SK-N-SH (cell line): ENCODE measurements around the gene HSD3B2. TPM values are rescaled to one million over a fixed set of nuclear protein-coding genes. Genes with fewer than 3 reads are reported as not detected.

Experiments used
- CTCF ChIA-PET: fragments of 300-600, 350-600 bp; formaldehyde crosslinking; extraction: SDS; loops from one replicate; lab custom pipeline; 2021; lab: Yijun Ruan, JAX
- POLR2A ChIA-PET: fragments of 350-600 bp; sonication (Branson Sonifier 250); formaldehyde crosslinking; extraction: SDS; loops from one replicate; lab custom pipeline; 2020; ENCODE audit warnings: antibody characterized with exemption, inconsistent platforms; lab: Yijun Ruan, JAX
- DNase-seq: peaks from one replicate; pipeline ENCODE4 v3.0.0; 2012
- H2AFZ ChIP-seq: fragments of 200-600 bp; sonication (generic); 2 replicates; pipeline ENCODE4 v1.8.1; 2016; ENCODE audit warnings: antibody characterized with exemption, mild to moderate bottlenecking, low read depth
- H3F3A ChIP-seq: fragments of 200-600 bp; sonication (generic); replicated peaks from 2 replicates; pipeline ENCODE3; 2016; ENCODE audit warnings: antibody characterized with exemption, mild to moderate bottlenecking; ENCODE audit not compliant: insufficient read depth
- H3K27ac ChIP-seq, 2 experiments: fragments of 200-500 bp in 1 of 2; fragments of 200-600 bp in 1 of 2; sonication (Bioruptor generic) in 1 of 2; sonication (generic), shearing (Covaris generic) in 1 of 2; 2 replicates each; pipeline versions ENCODE4 v1.5.1 to v1.6.1; 2014 to 2016; ENCODE audit warnings: low read depth in 2 of 2, inconsistent platforms in 1 of 2, low read length in 1 of 2, mild to moderate bottlenecking in 1 of 2, mixed read lengths in 1 of 2
- H3K27me3 ChIP-seq: fragments of 200-600 bp; sonication (generic), shearing (Covaris generic); 2 replicates; pipeline ENCODE4 v1.6.1; 2016; ENCODE audit warnings: mixed run types; ENCODE audit not compliant: insufficient read depth
- H3K36me3 ChIP-seq, 2 experiments: fragments of 200-500 bp in 1 of 2; fragments of 200-600 bp in 1 of 2; sonication (Bioruptor generic) in 1 of 2; sonication (generic) in 1 of 2; replicated peaks in 1 of 2; 2 replicates each; pipeline versions ENCODE3 to v1.5.1; 2014 to 2016; ENCODE audit warnings: low read length in 1 of 2, mild to moderate bottlenecking in 1 of 2; ENCODE audit not compliant: insufficient read depth in 2 of 2, control insufficient read depth in 1 of 2
- H3K4me1 ChIP-seq, 2 experiments: fragments of 200-500 bp in 1 of 2; fragments of 200-600 bp in 1 of 2; sonication (Bioruptor generic) in 1 of 2; sonication (generic), shearing (Covaris generic) in 1 of 2; 2 replicates each; pipeline versions ENCODE4 v1.5.1 to v1.6.1; 2014 to 2016; ENCODE audit warnings: low read depth in 1 of 2, low read length in 1 of 2, mixed run types in 1 of 2; ENCODE audit not compliant: insufficient read depth in 2 of 2, control insufficient read depth in 1 of 2
- H3K4me2 ChIP-seq: fragments of 200-600 bp; sonication (generic), shearing (Covaris generic); 2 replicates; pipeline ENCODE4 v1.6.1; 2017; ENCODE audit warnings: mixed run types
- H3K4me3 ChIP-seq, 2 experiments: fragments of 200-500 bp in 1 of 2; fragments of 200-600 bp in 1 of 2; sonication (Bioruptor generic) in 1 of 2; sonication (generic), shearing (Covaris generic) in 1 of 2; 2 replicates each; pipeline versions ENCODE4 v1.5.1 to v1.8.1; 2014 to 2016; ENCODE audit warnings: low read depth in 2 of 2, inconsistent platforms in 1 of 2, low read length in 1 of 2, mild to moderate bottlenecking in 1 of 2, mixed read lengths in 1 of 2, moderate library complexity in 1 of 2
- H3K79me2 ChIP-seq: fragments of 200-600 bp; sonication (generic); 2 replicates; pipeline ENCODE4 v1.8.1; 2017; ENCODE audit warnings: mild to moderate bottlenecking; ENCODE audit not compliant: insufficient read depth
- H3K9ac ChIP-seq: fragments of 200-600 bp; sonication (generic); 2 replicates; pipeline ENCODE4 v1.6.1; 2017; ENCODE audit warnings: mixed run types
- H3K9me2 ChIP-seq: fragments of 200-600 bp; sonication (generic); 2 replicates; pipeline ENCODE4 v1.6.1; 2017; ENCODE audit warnings: mixed run types
- H3K9me3 ChIP-seq: fragments of 200-600 bp; sonication (generic); 2 replicates; pipeline ENCODE4 v1.6.1; 2017; ENCODE audit warnings: mixed run types, mild to moderate bottlenecking, moderate library complexity
- H4K20me1 ChIP-seq: fragments of 200-600 bp; sonication (generic); 2 replicates; pipeline ENCODE4 v1.6.1; 2017; ENCODE audit warnings: mild to moderate bottlenecking, mixed run types; ENCODE audit not compliant: insufficient read depth
- CTCF ChIP-seq: fragments of 200-600 bp; sonication (generic); IDR thresholded peaks from 2 replicates; pipeline ENCODE4 v1.6.1; 2017; ENCODE audit warnings: antibody characterized with exemption, mild to moderate bottlenecking, moderate library complexity
- FOXJ3 ChIP-seq: sonication (generic); formaldehyde crosslinking; IDR thresholded peaks from 2 replicates; pipeline ENCODE4 v1.5.1; 2020; ENCODE audit warnings: mild to moderate bottlenecking, missing genetic modification reagents
- GABPA ChIP-seq: IDR thresholded peaks from 2 replicates; pipeline ENCODE4 v1.4.0; 2012; ENCODE audit warnings: low read depth, mild to moderate bottlenecking
- RCOR1 ChIP-seq: fragments of 150-350 bp; IDR thresholded peaks from 2 replicates; pipeline ENCODE4 v1.6.1; 2017; ENCODE audit warnings: antibody characterized with exemption, low read length
- ZBTB33 ChIP-seq: IDR thresholded peaks from 2 replicates; pipeline ENCODE4 v1.4.0; 2012; ENCODE audit warnings: low read depth, borderline replicate concordance
- WGBS: methylation state at CpG from one replicate; pipeline ENCODE4 v1.1.6; 2017; ENCODE audit warnings: low lambda C conversion rate; 5-methylcytosine and 5-hydroxymethylcytosine counted together
- polyA plus RNA-seq, 3 experiments: library from polyadenylated mRNA; depleted of rRNA; stranded (reverse); fragments of >200 nt; gene quantifications; 2 replicates each; pipeline ENCODE4 v1.2.3, GENCODE V29; 2012

HSD3B2 gene
- polyA plus RNA-seq, 1 of the 3 experiments (the other 2 are of a cell fraction), result not detected

- Histone ChIP-seq H4K20me1 (no peaks in the 10 kb centered on the region), H3K36me3 (no peaks in the 10 kb centered on the region), H3K27me3 (peaks cover 9% of the 10 kb centered on the region), H3K27ac (no peak overlapping the region), H3K4me3 (no peak overlapping the region), H3K9me2 (no peaks in the 10 kb centered on the region), H2AFZ (no peak overlapping the region), H3K4me2 (no peak overlapping the region), H3K79me2 (no peaks in the 10 kb centered on the region), H3K4me1 (no peaks in the 10 kb centered on the region), H3F3A (no peaks in the 10 kb centered on the region), H3K9me3 (no peaks in the 10 kb centered on the region), H3K9ac (no peak overlapping the region)
- ChIA-PET CTCF (no interaction called here), POLR2A (no interaction called here)
- TF ChIP-seq FOXJ3, result no peak
- 35% methylated on average over 2 of the region's 2 CpGs for WGBS
- DNase-seq, result no peak
Observed at GRCh38 chr1:119448127-119448511, 33.2 kb downstream of the HSD3B2 start.

GRCh38 chr1:119449971-119450370, 35.0 kb downstream of the HSD3B2 start:
- no peak overlapping the region for H3K9ac ChIP-seq
- POLR2A ChIA-PET, result no interaction called here
- H3K79me2 ChIP-seq, result no peaks in the 10 kb centered on the region
- no peaks in the 10 kb centered on the region for H3K9me2 ChIP-seq
- TF ChIP-seq GABPA (no peak), CTCF (0 out of 2 replicates have a peak, but pooled peaks have one; percentile 7)
- TF ChIP-seq, all 33 proteins: peak for 1
- Histone ChIP-seq H3K4me1 (no peaks in the 10 kb centered on the region), H2AFZ (no peak overlapping the region), H3K9me3 (no peaks in the 10 kb centered on the region), H3K4me3 (no peak overlapping the region), H3K36me3 (no peaks in the 10 kb centered on the region), H4K20me1 (no peaks in the 10 kb centered on the region), H3K27me3 (peaks cover 16% of the 10 kb centered on the region), H3F3A (no peaks in the 10 kb centered on the region), H3K27ac (no peak overlapping the region), H3K4me2 (no peak overlapping the region)
- WGBS, result 15% methylated on average over 8 of the region's 8 CpGs
- CTCF ChIA-PET, result no interaction called here
- DNase-seq, result no peak

- Histone ChIP-seq H3K36me3 (no peaks in the 10 kb centered on the region), H3K9me3 (no peaks in the 10 kb centered on the region), H3K4me2 (no peak overlapping the region), H3K4me1 (no peaks in the 10 kb centered on the region), H3K27me3 (peaks cover 16% of the 10 kb centered on the region), H3K4me3 (no peak overlapping the region), H2AFZ (no peak overlapping the region), H3K27ac (no peak overlapping the region), H3K9me2 (no peaks in the 10 kb centered on the region), H3K9ac (no peak overlapping the region), H3K79me2 (no peaks in the 10 kb centered on the region), H4K20me1 (no peaks in the 10 kb centered on the region), H3F3A (no peaks in the 10 kb centered on the region)
- POLR2A ChIA-PET, result no interaction called here
- 15% methylated on average over 6 of the region's 6 CpGs for WGBS
- CTCF ChIA-PET, result no interaction called here
- no peak for TF ChIP-seq ZBTB33
- no peak for TF ChIP-seq RCOR1
- no peak for DNase-seq
Observed at GRCh38 chr1:119451158-119451557, 36.2 kb downstream of the HSD3B2 start.
